PC-9 (cell line): ENCODE measurements around the gene ANO2. TPM values are rescaled to one million over a fixed set of nuclear protein-coding genes. Genes with fewer than 3 reads are reported as not detected.

Source experiments
- BruUV-seq: library from RNA; stranded (reverse); fragments of 400-500 nt; replicated peaks from 2 replicates; lab custom pipeline; 2021; lab: Mats Ljungman, UMichigan
- CTCF ChIA-PET: fragments of 300-600 bp; sonication (Branson Sonifier 250); formaldehyde crosslinking; loops from one replicate; lab custom pipeline; 2022; ENCODE audit warnings: antibody characterized with exemption; lab: Charles Lee
- POLR2A ChIA-PET: fragments of 300-600 bp; sonication (Branson Sonifier 250); formaldehyde crosslinking; loops from one replicate; lab custom pipeline; 2022; ENCODE audit warnings: antibody characterized with exemption; ENCODE audit not compliant: unreplicated experiment; lab: Charles Lee
- DNase-seq, 2 experiments: peaks; one replicate each; pipeline versions ENCODE4 v3.0.0 to v3.0.0-alpha.2; 2015 to 2022; ENCODE audit warnings: mixed read lengths in 1 of 2
- H2AFZ ChIP-seq: fragments of 200-600 bp; sonication (generic); 2 replicates; pipeline ENCODE4 v1.8.1; 2017; ENCODE audit warnings: antibody characterized with exemption
- H3F3A ChIP-seq: fragments of 200-600 bp; sonication (generic); 2 replicates; pipeline ENCODE4 v1.8.1; 2017; ENCODE audit warnings: antibody characterized with exemption, mild to moderate bottlenecking, low read depth; ENCODE audit not compliant: insufficient read depth
- H3K27ac ChIP-seq: fragments of 200-600 bp; sonication (generic); 2 replicates; pipeline ENCODE4 v1.6.1; 2016; ENCODE audit warnings: mixed run types
- H3K27me3 ChIP-seq: fragments of 200-600 bp; sonication (generic); 2 replicates; pipeline ENCODE4 v1.6.1; 2016; ENCODE audit warnings: low read depth, mixed run types; ENCODE audit not compliant: insufficient read depth
- H3K36me3 ChIP-seq: fragments of 200-600 bp; sonication (generic); 2 replicates; pipeline ENCODE4 v1.6.1; 2016; ENCODE audit warnings: low read depth, mixed run types
- H3K4me1 ChIP-seq: fragments of 200-600 bp; sonication (generic); replicated peaks from 2 replicates; pipeline ENCODE4 v1.6.1; 2016; ENCODE audit warnings: mixed run types; ENCODE audit not compliant: insufficient read depth
- H3K4me2 ChIP-seq: fragments of 200-600 bp; sonication (generic); 2 replicates; pipeline ENCODE4 v1.6.1; 2017; ENCODE audit warnings: mixed run types
- H3K4me3 ChIP-seq: fragments of 200-600 bp; sonication (generic); 2 replicates; pipeline ENCODE4 v1.6.1; 2016; ENCODE audit warnings: mixed run types
- H3K79me2 ChIP-seq: fragments of 200-600 bp; sonication (generic); 2 replicates; pipeline ENCODE4 v1.6.1; 2017; ENCODE audit warnings: low read depth, mixed run types
- H3K9me2 ChIP-seq: fragments of 200-600 bp; sonication (generic); 2 replicates; pipeline ENCODE4 v1.8.1; 2017; ENCODE audit warnings: mild to moderate bottlenecking; ENCODE audit not compliant: insufficient read depth
- H3K9me3 ChIP-seq: fragments of 200-600 bp; sonication (generic); 2 replicates; pipeline ENCODE4 v1.8.1; 2016; ENCODE audit warnings: low read depth; ENCODE audit not compliant: insufficient read depth
- H4K20me1 ChIP-seq: fragments of 200-600 bp; sonication (generic); 2 replicates; pipeline ENCODE4 v1.8.1; 2017; ENCODE audit not compliant: insufficient read depth
- CTCF ChIP-seq: fragments of 200-600 bp; sonication (generic); conservative IDR thresholded peaks from 2 replicates; pipeline ENCODE4 v1.6.1; 2017; ENCODE audit warnings: mixed run types, antibody characterized with exemption, mild to moderate bottlenecking, moderate library complexity
- EZH2 ChIP-seq: fragments of 200-600 bp; sonication (generic); IDR thresholded peaks from 2 replicates; pipeline ENCODE4 v1.8.0; 2017; ENCODE audit warnings: antibody characterized with exemption, low read depth
- intact Hi-C: fragments of 100-400 bp; cut with micrococcal nuclease; formaldehyde crosslinking; loops from one replicate; pipeline ENCODE4 v1.10.0; 2022; ENCODE audit not compliant: unreplicated experiment
- total RNA-seq: library from RNA; stranded (reverse); gene quantifications from 2 replicates; pipeline ENCODE4 v1.2.3, GENCODE V29; 2021

The ANO2 gene
- total RNA-seq, 1 experiment from 2014 or later, result not detected

GRCh38 chr12:5785601-5786000 is 159.5 kb downstream of the ANO2 start:
- H3K27ac ChIP-seq, result no peak overlapping the region
- no TSS peak for BruUV-seq
- no peaks in the 10 kb centered on the region for H3K9me2 ChIP-seq
- no peak overlapping the region for H3K4me3 ChIP-seq
- no peaks in the 10 kb centered on the region for H4K20me1 ChIP-seq
- ChIA-PET CTCF (no interaction called here), POLR2A (no interaction called here)
- no peaks in the 10 kb centered on the region for H3K79me2 ChIP-seq
- H3F3A ChIP-seq, result no peaks in the 10 kb centered on the region
- H2AFZ ChIP-seq, result no peak overlapping the region
- TF ChIP-seq CTCF, result no peak
- no peak for TF ChIP-seq EZH2
- intact Hi-C loops, result no loop called here
- no peak overlapping the region for H3K4me2 ChIP-seq
- no peaks in the 10 kb centered on the region; the same call in 1 of the 2 replicates for H3K9me3 ChIP-seq
- H3K4me1 ChIP-seq, result no peaks in the 10 kb centered on the region
- no peak for DNase-seq
- H3K27me3 ChIP-seq, result peaks cover 39% of the 10 kb centered on the region
- no peaks in the 10 kb centered on the region for H3K36me3 ChIP-seq

GRCh38 chr12:5784462-5785130 is 160.5 kb downstream of the ANO2 start:
- no peaks in the 10 kb centered on the region for H3K4me1 ChIP-seq
- TF ChIP-seq EZH2 (no peak), CTCF (no peak)
- H3K27ac ChIP-seq, result no peak overlapping the region
- H3K4me3 ChIP-seq, result no peak overlapping the region
- no peaks in the 10 kb centered on the region for H4K20me1 ChIP-seq
- no peak overlapping the region for H3K4me2 ChIP-seq
- H3K27me3 ChIP-seq, result peaks cover 29% of the 10 kb centered on the region
- intact Hi-C loops, result no loop called here
- no peaks in the 10 kb centered on the region for H3K9me2 ChIP-seq
- BruUV-seq, result no TSS peak
- H2AFZ ChIP-seq, result no peak overlapping the region
- ChIA-PET POLR2A (no interaction called here), CTCF (no interaction called here)
- H3K79me2 ChIP-seq, result no peaks in the 10 kb centered on the region
- no peaks in the 10 kb centered on the region for H3K36me3 ChIP-seq
- no peaks in the 10 kb centered on the region for H3F3A ChIP-seq
- DNase-seq, result no peak
- no peaks in the 10 kb centered on the region; the same call in 1 of the 2 replicates for H3K9me3 ChIP-seq

GRCh38 chr12:5783289-5783920 is 161.7 kb downstream of the ANO2 start:
- no peaks in the 10 kb centered on the region for H3K9me2 ChIP-seq
- intact Hi-C loops, result no loop called here
- H3K4me3 ChIP-seq, result no peak overlapping the region
- no peaks in the 10 kb centered on the region for H3K4me1 ChIP-seq
- H3K27ac ChIP-seq, result no peak overlapping the region
- TF ChIP-seq CTCF, result no peak
- TF ChIP-seq EZH2, result no peak
- H3K9me3 ChIP-seq, result no peaks in the 10 kb centered on the region; the same call in 1 of the 2 replicates
- H4K20me1 ChIP-seq, result no peaks in the 10 kb centered on the region
- H3K27me3 ChIP-seq, result peaks cover 17% of the 10 kb centered on the region
- no peaks in the 10 kb centered on the region for H3F3A ChIP-seq
- no TSS peak for BruUV-seq
- ChIA-PET CTCF (no interaction called here), POLR2A (no interaction called here)
- H3K4me2 ChIP-seq, result no peak overlapping the region
- no peak overlapping the region for H2AFZ ChIP-seq
- no peaks in the 10 kb centered on the region for H3K36me3 ChIP-seq
- H3K79me2 ChIP-seq, result no peaks in the 10 kb centered on the region
- no peak for DNase-seq
